Measurements from ENCODE around the gene THYN1.
"Not testable (repeated sequence)": the region's sequence is repeated elsewhere in the genome, so short reads cannot be mapped to it uniquely, and the experiment has no call there.

Gene THYN1

GRCh38 chr11:134253188-134253993, at the start of gene THYN1, which contains the start of gene ACAD8:
Gene THYN1 (minus strand): TSS chr11:134253352. CDS start chr11:134252882, 470 bp downstream.
Gene ACAD8 (plus strand): TSS chr11:134253568. CDS start chr11:134253601, 33 bp downstream.
- peak; percentile 96 for DNase-seq

DNA sequence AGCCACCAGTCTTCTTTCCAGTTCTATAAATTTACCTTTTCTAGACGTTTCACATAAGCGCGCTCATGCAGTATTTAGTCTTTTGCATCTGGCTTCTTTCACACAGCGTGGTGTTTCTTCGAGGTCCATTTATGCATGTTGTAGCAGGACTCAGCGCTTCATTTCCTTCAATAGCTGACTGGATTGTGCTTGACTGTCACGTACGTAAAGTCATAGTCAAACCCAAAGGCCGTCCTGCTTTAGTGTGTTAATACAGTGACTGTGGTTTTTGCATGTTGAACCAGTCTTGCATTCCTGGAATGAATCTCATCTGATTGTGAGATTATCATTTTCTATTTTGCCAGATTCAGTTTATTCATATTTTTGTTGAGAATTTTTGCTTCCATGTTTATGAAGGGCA, 41.5 kb upstream of the THYN1 start:
- no peak for DNase-seq

- no peak for DNase-seq
These were observed 40.3 kb upstream of the THYN1 start for GRCh38 chr11:134293119-134294113.

- DNase-seq, result no peak
These were observed 39.5 kb upstream of the THYN1 start for GRCh38 chr11:134292661-134293060.

- DNase-seq, result no peak
These were observed 38.0 kb upstream of the THYN1 start for GRCh38 chr11:134291196-134291595.

GRCh38 chr11:134290646-134291045, 37.5 kb upstream of the THYN1 start:
- no peak for DNase-seq

DNA sequence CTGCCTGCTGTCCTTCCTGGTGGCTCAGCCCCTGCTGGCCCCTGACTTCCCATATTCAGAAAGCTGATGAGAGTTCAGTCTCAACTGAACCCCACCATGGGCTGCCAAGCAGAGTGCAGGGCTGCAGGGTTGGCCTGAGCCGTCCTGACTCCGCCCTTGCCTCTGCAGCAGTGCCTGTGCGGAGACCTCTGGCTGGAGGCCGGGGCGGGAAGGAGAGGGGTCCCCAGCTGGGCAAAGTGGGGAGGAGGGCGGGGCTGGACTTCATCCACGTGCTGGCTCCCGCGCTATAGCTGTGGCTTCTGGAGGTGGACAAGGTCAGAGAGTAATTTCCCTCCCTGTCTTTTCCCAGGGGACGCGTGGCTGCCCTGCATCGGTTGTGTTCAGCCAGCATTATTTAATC, 36.6 kb upstream of the THYN1 start:
- no peak for DNase-seq

- DNase-seq, result no peak
These were observed 36.0 kb upstream of the THYN1 start for GRCh38 chr11:134289167-134289566.

DNA sequence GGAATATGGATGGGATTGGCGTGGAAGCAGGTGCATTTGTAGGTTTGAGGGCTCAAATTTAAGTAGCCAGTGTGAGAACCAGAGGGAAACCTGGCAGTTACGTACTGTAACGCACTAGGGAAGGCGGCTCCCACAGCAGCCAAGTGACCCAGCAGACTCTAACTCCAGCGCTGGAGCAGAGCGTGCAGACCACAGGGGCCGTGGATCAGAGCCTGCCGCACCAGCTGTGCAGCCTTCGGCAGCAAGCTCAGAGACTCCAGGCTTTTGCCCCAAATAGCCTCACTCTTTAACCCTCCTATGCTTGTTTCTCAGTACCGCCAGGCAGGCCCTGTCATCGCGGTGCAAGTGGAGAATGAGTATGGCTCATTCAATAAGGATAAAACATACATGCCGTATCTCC, 35.3 kb upstream of the THYN1 start:
- no peak for DNase-seq

DNA sequence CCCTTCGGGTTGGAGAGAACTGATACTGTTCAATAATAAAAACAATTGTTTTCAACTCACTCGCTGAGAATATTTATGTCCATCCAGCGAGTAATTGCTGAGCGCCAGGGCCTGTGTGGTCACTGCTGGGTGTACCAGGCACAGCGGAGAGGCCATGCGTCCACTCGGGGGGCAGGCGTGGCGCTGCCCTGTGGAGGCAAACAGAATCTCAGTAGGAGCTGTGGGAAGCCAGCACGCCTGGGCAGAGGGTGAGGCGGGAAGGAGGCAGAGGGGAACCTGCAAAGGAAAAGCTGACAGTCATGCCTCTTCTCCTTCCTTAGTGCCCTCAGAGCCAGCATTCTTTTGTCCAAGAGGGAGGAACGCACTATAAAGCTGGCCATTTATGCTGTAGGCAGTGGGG, 34.4 kb upstream of the THYN1 start:
- DNase-seq, result no peak

DNA sequence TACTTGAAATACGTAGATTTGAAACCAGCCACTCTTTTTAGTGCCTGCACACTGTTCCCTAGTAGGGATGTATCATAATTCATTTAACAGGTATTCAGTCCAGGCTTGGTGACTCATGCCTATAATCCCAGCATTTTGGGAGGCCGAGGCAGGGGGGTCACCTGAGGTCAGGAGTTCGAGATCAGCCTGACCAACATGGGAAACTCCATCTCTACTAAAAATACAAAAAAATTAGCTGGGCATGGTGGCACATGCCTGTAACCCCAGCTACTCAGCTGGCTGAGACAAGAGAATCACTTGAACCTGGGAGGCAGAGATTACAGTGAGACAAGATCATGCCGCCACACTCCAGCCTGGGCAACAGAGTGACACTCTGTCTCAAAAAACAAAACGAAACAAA, 31.2 kb upstream of the THYN1 start:
- not testable (repeated sequence) for DNase-seq

- DNase-seq, result no peak
These were observed 30.5 kb upstream of the THYN1 start for GRCh38 chr11:134283461-134284230.

GRCh38 chr11:134282121-134283045, 29.2 kb upstream of the THYN1 start:
- no peak for DNase-seq

DNA sequence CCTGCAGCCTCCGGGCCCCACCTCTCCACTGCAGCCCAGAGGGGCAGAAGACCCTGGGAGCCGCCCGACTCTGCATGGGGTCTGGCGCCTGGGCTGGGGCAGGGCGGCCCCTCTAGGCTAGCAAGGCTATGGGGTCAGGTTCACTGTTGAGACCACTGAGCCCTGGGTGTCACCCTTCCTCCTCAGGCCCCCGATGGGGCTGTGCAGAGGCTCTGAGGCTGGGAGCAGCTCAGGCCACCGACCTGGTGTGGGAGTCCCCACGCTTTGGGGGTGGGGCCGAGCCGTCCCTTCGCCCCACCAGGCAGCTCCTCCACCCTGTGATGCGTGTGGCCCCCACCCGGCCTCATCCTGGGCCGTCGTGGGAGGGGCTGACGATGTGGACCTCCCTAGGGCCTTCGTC, 28.5 kb upstream of the THYN1 start:
- DNase-seq, result not testable (repeated sequence)

GRCh38 chr11:134278356-134278755, 25.2 kb upstream of the THYN1 start:
- no peak for DNase-seq

DNA sequence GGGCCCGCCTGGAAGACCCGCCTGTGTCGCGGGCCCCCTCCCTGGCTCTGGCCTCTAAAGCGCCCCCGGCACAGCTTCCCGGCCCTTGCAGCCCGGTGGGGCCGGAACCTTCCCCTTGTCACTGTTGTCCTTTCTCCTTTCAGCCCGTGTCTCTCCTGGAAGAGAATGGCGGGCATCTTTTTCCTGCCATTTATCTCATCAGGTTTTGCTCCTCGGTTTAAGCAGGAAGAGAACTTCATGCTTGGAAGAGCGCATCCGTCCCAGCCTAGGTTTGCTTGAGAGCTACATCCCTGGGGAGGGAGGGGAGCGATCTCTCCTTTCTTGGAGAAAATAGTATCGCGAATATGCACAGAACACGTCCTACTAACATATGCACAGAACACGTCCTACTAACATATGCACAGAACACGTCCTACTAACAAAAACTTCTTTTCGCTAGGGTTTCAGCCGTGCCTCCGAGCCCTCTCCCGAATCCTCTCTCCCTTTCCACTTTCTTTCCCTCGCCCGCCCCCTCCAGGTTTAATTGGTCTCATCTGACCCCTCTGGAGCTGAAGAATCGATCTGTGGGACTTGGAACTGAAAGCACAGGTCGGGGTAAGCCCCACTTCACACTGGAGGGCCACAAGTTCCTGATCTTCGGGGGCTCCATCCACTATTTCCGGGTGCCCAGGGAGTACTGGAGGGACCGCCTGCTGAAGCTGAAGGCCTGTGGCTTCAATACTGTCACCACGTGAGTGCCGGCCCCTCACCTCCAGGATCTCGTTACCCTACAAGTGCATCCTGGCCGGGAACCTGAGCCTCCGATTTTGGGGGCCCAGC, 24.2 kb upstream of the THYN1 start:
- no peak for DNase-seq

GRCh38 chr11:134276396-134277182, 23.4 kb upstream of the THYN1 start:
- no peak for DNase-seq

GRCh38 chr11:134275534-134276395, 22.6 kb upstream of the THYN1 start, which contains the start of gene GLB1L3:
Gene GLB1L3 (plus strand): TSS chr11:134276379. CDS start chr11:134276741, 362 bp downstream.
- peak; percentile 83 for DNase-seq

DNA sequence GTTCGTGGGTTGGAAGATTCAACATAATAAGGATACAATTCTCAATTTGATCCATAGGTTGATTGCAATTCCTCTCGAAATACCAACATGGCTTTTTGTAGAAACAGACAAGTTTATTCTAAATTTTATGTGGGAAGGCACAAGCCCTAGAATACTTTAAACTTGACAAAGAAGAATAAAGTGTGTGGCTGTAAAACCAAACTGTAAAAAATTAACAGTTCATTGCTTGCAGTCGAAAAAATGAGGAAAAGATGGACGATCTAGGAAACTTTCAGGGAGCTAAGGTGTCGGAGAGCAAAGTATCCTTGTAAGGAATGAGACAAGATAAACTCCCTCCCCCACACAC, 22.0 kb upstream of the THYN1 start:
- no peak for DNase-seq

Data from stimulated activated CD4-positive, alpha-beta T cell treated with anti-CD3 and anti-CD28 coated beads, Interleukin-4, amount 100 ng/mL, for 24 hours (primary cell).